Measurements from ENCODE around the gene TSHB. TPM values are rescaled to one million over a fixed set of nuclear protein-coding genes. Genes with fewer than 3 reads are reported as not detected.

The TSHB gene
- total RNA-seq, 3 donors from 2014 or later = not detected

- Histone ChIP-seq H3K27ac (no peak overlapping the region), H3K9me3 (no peaks in the 10 kb centered on the region), H3K36me3 (no peaks in the 10 kb centered on the region), H3K27me3 (peaks cover 0 to 8% of the 10 kb centered on the region in 2 donors), H3K4me3 (no peak overlapping the region), H3K4me1 (no peaks in the 10 kb centered on the region)
- TF ChIP-seq CTCF (IDR thresholded peaks at IDR 0.05) (no peak), POLR2A (IDR thresholded peaks at IDR 0.05) (no peak), POLR2AphosphoS5 (IDR thresholded peaks at IDR 0.05) (no peak)
- DNase-seq (ENCODE audit: low spot score in 2 of 2) = no peak
- intact Hi-C loops (cut with DNase I; ENCODE audit: low total_unique reads) = no loop called here
These were observed 45.4 kb downstream of the TSHB start for GRCh38 chr1:115074839-115075534.

DNA sequence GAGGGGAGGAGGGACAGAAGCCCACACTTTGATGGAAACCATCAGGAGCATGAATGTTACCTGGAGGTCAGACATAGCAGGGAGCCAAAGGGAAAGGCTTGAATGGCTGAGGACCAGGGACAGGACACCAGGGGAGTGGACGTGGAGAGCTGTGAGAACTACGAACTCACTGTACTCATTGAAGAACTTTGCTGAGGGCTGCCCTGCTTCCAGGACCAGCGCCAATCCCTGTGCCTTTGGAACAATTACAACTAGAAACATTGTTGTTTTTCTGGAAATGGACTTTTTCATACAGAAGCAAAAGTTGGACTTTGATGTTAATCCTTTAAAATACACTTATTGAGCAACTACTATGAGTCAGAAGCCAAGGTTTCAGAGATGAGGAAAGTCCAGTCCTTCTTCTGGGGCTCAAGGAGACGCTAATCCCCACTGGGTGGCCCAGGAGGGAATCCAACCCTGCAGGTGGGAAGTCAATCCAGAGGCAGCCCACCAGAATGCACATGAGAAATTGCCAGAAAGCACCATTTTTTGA is 46.8 kb downstream of the TSHB start:
- TF ChIP-seq POLR2AphosphoS5 (IDR thresholded peaks at IDR 0.05) (no peak), POLR2A (IDR thresholded peaks at IDR 0.05) (no peak), CTCF (IDR thresholded peaks at IDR 0.05) (no peak)
- Histone ChIP-seq H3K4me1 (no peaks in the 10 kb centered on the region), H3K4me3 (no peak overlapping the region), H3K9me3 (no peaks in the 10 kb centered on the region), H3K36me3 (no peaks in the 10 kb centered on the region), H3K27ac (no peak overlapping the region), H3K27me3 (peaks cover 0 to 12% of the 10 kb centered on the region in 2 donors)
- intact Hi-C loops (cut with DNase I; ENCODE audit: low total_unique reads) = no loop called here
- DNase-seq (ENCODE audit: low spot score in 2 of 2) = no peak

- Histone ChIP-seq H3K36me3 (no peaks in the 10 kb centered on the region), H3K9me3 (no peaks in the 10 kb centered on the region), H3K27ac (no peak overlapping the region), H3K27me3 (peaks cover 0 to 12% of the 10 kb centered on the region in 2 donors), H3K4me3 (no peak overlapping the region), H3K4me1 (no peaks in the 10 kb centered on the region)
- no peak for DNase-seq (ENCODE audit: low spot score in 2 of 2)
- intact Hi-C loops (cut with DNase I; ENCODE audit: low total_unique reads) = no loop called here
- TF ChIP-seq CTCF (IDR thresholded peaks at IDR 0.05) = no peak
- TF ChIP-seq POLR2AphosphoS5 (IDR thresholded peaks at IDR 0.05) = no peak
- TF ChIP-seq POLR2A (IDR thresholded peaks at IDR 0.05) = no peak
These were observed 47.8 kb downstream of the TSHB start for GRCh38 chr1:115077286-115077983.

- Histone ChIP-seq H3K27ac (no peak overlapping the region), H3K36me3 (no peaks in the 10 kb centered on the region), H3K4me1 (no peaks in the 10 kb centered on the region), H3K9me3 (no peaks in the 10 kb centered on the region), H3K27me3 (peaks cover 0 to 12% of the 10 kb centered on the region in 2 donors), H3K4me3 (no peak overlapping the region)
- no peak for TF ChIP-seq POLR2A (IDR thresholded peaks at IDR 0.05)
- TF ChIP-seq CTCF (IDR thresholded peaks at IDR 0.05) = no peak
- TF ChIP-seq POLR2AphosphoS5 (IDR thresholded peaks at IDR 0.05) = no peak
- DNase-seq (ENCODE audit: low spot score in 2 of 2) = no peak
- intact Hi-C loops (cut with DNase I; ENCODE audit: low total_unique reads) = no loop called here
These were observed 48.3 kb downstream of the TSHB start for GRCh38 chr1:115077984-115078330.

DNA sequence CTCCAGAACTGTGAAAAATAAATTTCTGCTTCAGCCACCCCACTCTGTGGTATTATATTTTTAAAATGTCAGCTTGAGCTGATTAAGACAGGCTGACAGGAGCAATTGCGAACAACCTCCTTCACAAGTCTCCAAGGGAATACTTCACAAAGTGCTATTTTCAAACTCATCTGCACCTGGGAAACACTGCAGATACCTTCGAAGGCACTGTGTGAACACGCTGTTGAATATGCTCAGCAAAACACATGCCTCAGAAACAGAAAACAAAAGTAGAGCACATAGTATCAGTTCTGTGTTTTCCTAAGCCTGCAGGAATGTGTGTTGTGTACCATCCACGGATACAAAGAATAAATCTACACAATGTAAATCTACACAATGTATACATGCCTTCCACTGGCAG is 49.1 kb downstream of the TSHB start:
- Histone ChIP-seq H3K27me3 (peaks cover 0 to 12% of the 10 kb centered on the region in 2 donors), H3K36me3 (no peaks in the 10 kb centered on the region), H3K4me3 (no peak overlapping the region), H3K27ac (no peak overlapping the region), H3K9me3 (no peaks in the 10 kb centered on the region), H3K4me1 (no peaks in the 10 kb centered on the region)
- intact Hi-C loops (cut with DNase I; ENCODE audit: low total_unique reads) = no loop called here
- TF ChIP-seq POLR2A (IDR thresholded peaks at IDR 0.05) = no peak
- TF ChIP-seq CTCF (IDR thresholded peaks at IDR 0.05) = no peak
- no peak for TF ChIP-seq POLR2AphosphoS5 (IDR thresholded peaks at IDR 0.05)
- no peak for DNase-seq (ENCODE audit: low spot score in 2 of 2)
